Upper lobe of left lung (tissue), 6 donors: ENCODE results near the gene EVL. TPM values are rescaled to one million over a fixed set of nuclear protein-coding genes. Genes with fewer than 3 reads are reported as not detected.

ENCODE experiments used
- ATAC-seq, 2 donors: fragments of 200-7000 bp; cut with Tn5 transposase; one replicate each; pipeline ENCODE4 v1.9.1; 2022; ENCODE audit warnings: mild to moderate bottlenecking in 2 of 2, moderate library complexity in 2 of 2; ENCODE audit not compliant: low FRiP score in 2 of 2
- DNase-seq, 2 donors: peaks; one replicate each; pipeline ENCODE4 v3.0.0-alpha.2; 2019 to 2020
- H3K27ac ChIP-seq, 4 donors: fragments of 200-600 bp; sonication (generic); one replicate each; pipeline ENCODE4 v1.5.1; 2016 to 2019
- H3K27me3 ChIP-seq, 4 donors: fragments of 200-600 bp; sonication (generic); one replicate each; pipeline ENCODE4 v1.5.1; 2017 to 2019
- H3K36me3 ChIP-seq, 4 donors: fragments of 200-600 bp; sonication (generic); one replicate each; pipeline ENCODE4 v1.5.1; 2016 to 2019
- H3K4me1 ChIP-seq, 4 donors: fragments of 200-600 bp; sonication (generic); one replicate each; pipeline ENCODE4 v1.5.1; 2018 to 2019
- H3K4me3 ChIP-seq, 4 donors: fragments of 200-600 bp; sonication (generic); one replicate each; pipeline ENCODE4 v1.5.1; 2017 to 2019; ENCODE audit warnings: mild to moderate bottlenecking in 2 of 4, moderate library complexity in 1 of 4
- H3K9me3 ChIP-seq, 4 donors: fragments of 200-600 bp; sonication (generic); one replicate each; pipeline ENCODE4 v1.5.1; 2018 to 2019
- CTCF ChIP-seq, 6 experiments: fragments of 450-650 bp in 4 of 6; fragments of 200-600 bp in 2 of 6; sonication (generic) in 2 of 6; IDR thresholded peaks; one replicate each; pipeline ENCODE4 v1.5.1; 2016 to 2019; ENCODE audit warnings: antibody characterized with exemption in 6 of 6
- EP300 ChIP-seq, 4 donors: sonication (generic); formaldehyde crosslinking; IDR thresholded peaks; one replicate each; pipeline ENCODE4 v1.5.1; 2017; ENCODE audit warnings: antibody characterized with exemption in 4 of 4, control low read depth in 2 of 4
- POLR2A ChIP-seq, 4 donors: fragments of 450-650 bp; IDR thresholded peaks; one replicate each; pipeline ENCODE4 v1.5.1; 2016 to 2017; ENCODE audit warnings: antibody characterized with exemption in 4 of 4, mild to moderate bottlenecking in 2 of 4
- POLR2AphosphoS5 ChIP-seq, 2 donors: sonication (generic); formaldehyde crosslinking; IDR thresholded peaks; one replicate each; pipeline ENCODE4 v1.5.1; 2017; ENCODE audit warnings: antibody characterized with exemption in 2 of 2
- WGBS, 2 donors: methylation state at CpG; one replicate each; pipeline ENCODE4 v1.1.5; 2017 to 2018; 5-methylcytosine and 5-hydroxymethylcytosine counted together
- total RNA-seq, 6 donors: library from RNA; depleted of rRNA in 4 of 6; stranded (reverse); fragments of >200 nt in 4 of 6; gene quantifications; one replicate each; pipeline versions ENCODE4 v1.1.0 to v1.2.1, GENCODE V29; 2016 to 2021
- donor health status: DM: no; HTN: no; CAD: no; lungs with moderate emphysema.
- donor health status: DM: no; HTN: yes; CAD: no; lungs with severe emphysema.

Gene EVL
- total RNA-seq, 6 donors from 2014 or later, result 69.6 to 222 (median 140) TPM

DNA sequence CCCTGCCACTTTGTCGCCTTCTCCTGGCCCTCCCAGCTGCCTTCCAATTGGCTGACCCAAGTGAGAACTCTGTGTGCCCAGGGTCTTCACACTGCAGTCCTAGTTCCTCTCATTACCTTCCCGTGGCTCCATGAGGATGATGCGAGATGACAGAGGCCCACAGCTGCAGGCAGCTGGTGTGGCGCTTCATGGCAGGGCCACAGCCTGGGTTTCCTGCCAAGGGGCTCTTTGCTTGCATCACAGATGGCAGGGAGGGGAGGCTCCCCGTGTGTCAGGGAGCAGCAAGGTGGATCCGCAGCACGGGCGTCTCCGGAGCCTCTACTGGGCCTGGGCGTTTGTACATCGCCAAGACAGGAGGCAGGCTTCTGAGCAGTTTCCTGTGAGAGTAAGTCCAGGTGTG, 65.3 kb downstream of the EVL start:
- Histone ChIP-seq H3K4me1 (peaks cover 0 to 18% (median 6%) of the 10 kb centered on the region in 4 donors), H3K9me3 (no peaks in the 10 kb centered on the region), H3K27ac (peak overlapping the region in 2 of 4 donors; percentile 8 to 60), H3K27me3 (no peaks in the 10 kb centered on the region), H3K36me3 (peaks cover 0 to 63% (median 39%) of the 10 kb centered on the region in 4 donors), H3K4me3 (no peak overlapping the region)
- DNase-seq, result no peak
- WGBS, 2 donors, result 80 to 81% methylated on average over 10 to 11 of the region's 11 CpGs
- ATAC-seq, result no peak
- no peak for TF ChIP-seq POLR2A (IDR thresholded peaks at IDR 0.05)

DNA sequence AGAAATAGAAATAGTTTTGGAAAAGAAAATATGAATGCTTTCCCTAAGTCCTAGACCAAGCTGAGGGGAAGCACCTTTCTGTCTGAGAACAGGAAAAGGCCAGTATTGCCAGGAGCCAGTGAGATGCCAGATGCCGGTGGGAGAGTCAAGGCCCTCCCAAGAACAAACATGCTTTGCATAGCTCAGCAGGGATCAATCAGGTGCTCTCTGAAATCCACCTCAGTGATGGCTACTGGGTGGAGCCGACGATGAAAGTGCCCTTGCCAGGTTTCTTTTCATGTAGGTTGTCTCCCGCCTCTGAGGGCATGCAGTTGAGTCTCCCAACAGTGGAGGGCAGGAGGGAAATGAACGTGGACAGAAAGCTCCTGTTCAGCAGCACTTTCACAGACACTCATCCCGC, 66.0 kb downstream of the EVL start:
- Histone ChIP-seq H3K36me3 (peaks cover 0 to 62% (median 38%) of the 10 kb centered on the region in 4 donors), H3K27me3 (no peaks in the 10 kb centered on the region), H3K9me3 (no peaks in the 10 kb centered on the region), H3K4me3 (no peak overlapping the region), H3K27ac (peak overlapping the region in 2 of 4 donors; percentile 8 to 60), H3K4me1 (peaks cover 0 to 18% (median 6%) of the 10 kb centered on the region in 4 donors)
- DNase-seq (peak in 1 of 2 donors; percentile 63), ATAC-seq (peak in 1 of 2 donors; percentile 75)
- WGBS, 2 donors, result 52 to 79% methylated on average over 6 of the region's 6 CpGs
- TF ChIP-seq CTCF (IDR thresholded peaks at IDR 0.05) (peak in 1 of 6 experiments; percentile 24), POLR2A (IDR thresholded peaks at IDR 0.05) (no peak)

DNA sequence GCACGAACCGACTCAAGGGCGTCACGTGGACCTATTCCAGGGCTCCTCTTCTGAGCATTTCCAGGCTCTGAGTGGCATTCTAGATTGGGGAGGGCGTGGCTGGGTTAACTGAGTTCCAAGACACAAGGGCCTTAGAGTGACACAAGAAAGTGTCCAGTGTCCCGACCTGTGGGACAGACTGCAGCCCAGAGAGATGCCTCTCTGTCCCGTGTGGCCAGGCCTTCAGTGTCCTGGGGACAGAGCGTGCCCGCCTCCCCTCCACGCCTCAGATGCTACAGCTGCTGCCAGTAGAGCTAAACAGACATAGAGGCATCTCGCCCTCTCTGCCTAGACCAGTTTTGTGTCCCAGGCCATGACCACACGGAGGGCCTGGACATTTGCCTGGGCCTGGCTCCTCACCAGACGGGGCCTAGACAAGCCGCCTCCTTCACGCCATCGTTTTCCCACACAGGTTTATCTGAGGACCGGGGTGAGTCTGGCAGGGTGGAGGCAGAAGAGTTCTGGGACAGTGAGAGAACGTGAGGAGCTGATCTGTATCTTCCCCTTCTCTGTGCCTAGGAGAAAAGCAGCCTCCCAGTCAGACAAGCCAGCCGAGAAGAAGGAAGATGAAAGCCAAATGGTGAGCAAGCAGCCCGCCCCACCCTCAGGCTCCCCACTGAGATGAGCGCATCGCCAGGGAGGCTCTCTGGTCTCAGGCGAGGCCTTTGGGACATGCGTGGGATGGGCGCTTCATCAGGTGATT, 67.1 kb downstream of the EVL start:
- 77 to 84% methylated on average over 6 to 20 of the region's 25 CpGs for WGBS, 2 donors
- Histone ChIP-seq H3K27me3 (no peaks in the 10 kb centered on the region), H3K27ac (peak overlapping the region in 2 of 4 donors; percentile 1 to 32), H3K4me3 (no peak overlapping the region), H3K9me3 (no peaks in the 10 kb centered on the region), H3K4me1 (peaks cover 0 to 18% (median 6%) of the 10 kb centered on the region in 4 donors), H3K36me3 (peaks cover 0 to 52% (median 33%) of the 10 kb centered on the region in 4 donors)
- TF ChIP-seq POLR2AphosphoS5 (IDR thresholded peaks at IDR 0.05) (no peak), POLR2A (IDR thresholded peaks at IDR 0.05) (no peak), EP300 (IDR thresholded peaks at IDR 0.05) (no peak), CTCF (IDR thresholded peaks at IDR 0.05) (no peak)
- DNase-seq (peak; percentile 54 to 71), ATAC-seq (peak; percentile 38 to 83)

GRCh38 chr14:100132903-100133510, 67.8 kb downstream of the EVL start:
- no peaks in the 10 kb centered on the region for H3K9me3 ChIP-seq
- no peak for DNase-seq
- TF ChIP-seq EP300 (IDR thresholded peaks at IDR 0.05) (no peak), CTCF (IDR thresholded peaks at IDR 0.05) (no peak), POLR2AphosphoS5 (IDR thresholded peaks at IDR 0.05) (no peak)
- ATAC-seq, result no peak
- H3K4me3 ChIP-seq, result no peak overlapping the region
- H3K27ac ChIP-seq, result no peak overlapping the region
- H3K36me3 ChIP-seq, result peaks cover 0 to 52% (median 36%) of the 10 kb centered on the region in 4 donors
- H3K4me1 ChIP-seq, result peaks cover 0 to 18% (median 6%) of the 10 kb centered on the region in 4 donors
- WGBS, 2 donors, result 94 to 95% methylated on average over 1 to 7 of the region's 12 CpGs
- H3K27me3 ChIP-seq, result no peaks in the 10 kb centered on the region

GRCh38 chr14:100134586-100134985, 69.4 kb downstream of the EVL start:
- no peaks in the 10 kb centered on the region for H3K9me3 ChIP-seq
- no peak overlapping the region for H3K4me3 ChIP-seq
- peaks cover 0 to 61% (median 34%) of the 10 kb centered on the region in 4 donors for H3K36me3 ChIP-seq
- H3K4me1 ChIP-seq, result peaks cover 0 to 23% (median 6%) of the 10 kb centered on the region in 4 donors
- 77 to 84% methylated on average over 7 to 8 of the region's 8 CpGs for WGBS, 2 donors
- DNase-seq (no peak), ATAC-seq (no peak)
- H3K27ac ChIP-seq, result no peak overlapping the region
- no peak for TF ChIP-seq EP300 (IDR thresholded peaks at IDR 0.05)
- TF ChIP-seq POLR2AphosphoS5 (IDR thresholded peaks at IDR 0.05), result no peak
- no peak for TF ChIP-seq POLR2A (IDR thresholded peaks at IDR 0.05)
- TF ChIP-seq CTCF (IDR thresholded peaks at IDR 0.05), result no peak
- no peaks in the 10 kb centered on the region for H3K27me3 ChIP-seq
